Astrocyte of the cerebellum (primary cell): Measurements from ENCODE around the gene ARHGAP12.

Source experiments
- DNase-seq: peaks from one replicate; pipeline ENCODE4 v3.0.0-alpha.2; 2011; ENCODE audit warnings: low read depth
- H3K4me3 ChIP-seq: 2 replicates; pipeline ENCODE4 v1.5.1; 2011; ENCODE audit warnings: mild to moderate bottlenecking, low read depth, low read length, moderate library complexity
- CTCF ChIP-seq: IDR thresholded peaks from 2 replicates; pipeline ENCODE4 v1.5.1; 2012; ENCODE audit warnings: low read length, low read depth, moderate library complexity, mild to moderate bottlenecking; ENCODE audit errors: missing control alignments
- in situ Hi-C: cut with HindIII; loops from 2 replicates; pipeline ENCODE4 v1.10.0; 2017; ENCODE audit warnings: low sequenced_read_pairs

Gene ARHGAP12

GRCh38 chr10:31949266-31949665 lies 20.6 kb upstream of the ARHGAP12 start:
- in situ Hi-C loops: no loop called here
- TF ChIP-seq CTCF: no peak
- no peak overlapping the region for H3K4me3 ChIP-seq
- DNase-seq: no peak

GRCh38 chr10:31948021-31948420 lies 19.4 kb upstream of the ARHGAP12 start:
- H3K4me3 ChIP-seq: no peak overlapping the region
- DNase-seq: no peak
- in situ Hi-C loops: no loop called here
- no peak for TF ChIP-seq CTCF

- in situ Hi-C loops: no loop called here
- TF ChIP-seq CTCF: peak; percentile 57
- peak; percentile 77 for DNase-seq
- no peak overlapping the region for H3K4me3 ChIP-seq
Observed at GRCh38 chr10:31947144-31947926, 18.7 kb upstream of the ARHGAP12 start.

- DNase-seq: no peak
- TF ChIP-seq CTCF: no peak
- in situ Hi-C loops: no loop called here
- H3K4me3 ChIP-seq: no peak overlapping the region
Observed at GRCh38 chr10:31945392-31945791, 16.8 kb upstream of the ARHGAP12 start.

- no peak for DNase-seq
- no peak overlapping the region for H3K4me3 ChIP-seq
- no peak for TF ChIP-seq CTCF
- in situ Hi-C loops: no loop called here
Observed at GRCh38 chr10:31944071-31944433, 15.4 kb upstream of the ARHGAP12 start.

DNA sequence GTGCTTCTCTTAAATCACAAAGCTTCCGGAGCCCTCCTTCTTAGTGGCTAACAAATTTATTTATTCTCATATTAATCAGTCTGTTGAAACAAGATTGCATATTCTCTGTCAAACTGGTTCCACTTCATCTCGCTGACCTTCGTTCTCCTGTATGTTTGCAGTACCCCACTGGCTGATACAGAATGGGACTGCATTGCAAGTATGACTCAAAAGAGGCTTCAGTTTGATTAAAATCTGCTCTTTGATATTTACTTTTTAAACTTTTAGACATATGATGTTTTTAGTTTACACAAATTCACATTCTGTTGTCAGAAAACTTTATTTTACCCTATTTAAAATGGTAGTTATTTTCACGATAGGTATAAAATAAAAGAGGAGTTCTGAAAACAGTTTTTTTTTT lies 14.3 kb upstream of the ARHGAP12 start:
- no peak for TF ChIP-seq CTCF
- DNase-seq: no peak
- in situ Hi-C loops: no loop called here
- H3K4me3 ChIP-seq: no peak overlapping the region
